HG02884 (cell line): ENCODE data around the gene XYLT1.
"Not testable (repeated sequence)": the region's sequence is repeated elsewhere in the genome, so short reads cannot be mapped to it uniquely, and the experiment has no call there.

ENCODE experiments used
- ATAC-seq: cut with Tn5 transposase; IDR thresholded peaks from one replicate; pipeline ENCODE4 v1.9.1; 2021; ENCODE audit warnings: mild to moderate bottlenecking, moderate library complexity; ENCODE audit not compliant: unreplicated experiment

Gene XYLT1

GRCh38 chr16:17493012-17493411, 22.3 kb upstream of the XYLT1 start:
- no peak for ATAC-seq

- ATAC-seq: no peak
Measured at GRCh38 chr16:17491140-17491662, 20.4 kb upstream of the XYLT1 start.

- no peak for ATAC-seq
Measured at GRCh38 chr16:17488506-17488905, 17.7 kb upstream of the XYLT1 start.

- no peak for ATAC-seq
Measured at GRCh38 chr16:17483351-17483750, 12.6 kb upstream of the XYLT1 start.

GRCh38 chr16:17482341-17482740, 11.6 kb upstream of the XYLT1 start:
- not testable (repeated sequence) for ATAC-seq

GRCh38 chr16:17481736-17482135, 11.0 kb upstream of the XYLT1 start:
- ATAC-seq: no peak

- ATAC-seq: not testable (repeated sequence)
Measured at GRCh38 chr16:17477260-17477545, 6.4 kb upstream of the XYLT1 start.

- no peak for ATAC-seq
Measured at GRCh38 chr16:17476414-17477259, 5.9 kb upstream of the XYLT1 start.

GRCh38 chr16:17475104-17475503, 4.3 kb upstream of the XYLT1 start:
- ATAC-seq: no peak

- ATAC-seq: no peak
Measured at GRCh38 chr16:17474572-17474971, 3.8 kb upstream of the XYLT1 start.

- ATAC-seq: no peak
Measured at GRCh38 chr16:17474037-17474436, 3.3 kb upstream of the XYLT1 start.

- no peak for ATAC-seq
Measured at GRCh38 chr16:17471719-17472461, 1.1 kb upstream of the XYLT1 start.

- no peak for ATAC-seq
Measured at GRCh38 chr16:17470182-17470907, 415 bp downstream of the XYLT1 start.

GRCh38 chr16:17469741-17470181, 999 bp downstream of the XYLT1 start:
- no peak for ATAC-seq

- no peak for ATAC-seq
Measured at GRCh38 chr16:17469011-17469740, 1.6 kb downstream of the XYLT1 start.

- no peak for ATAC-seq
Measured at GRCh38 chr16:17468611-17469010, 2.1 kb downstream of the XYLT1 start.

GRCh38 chr16:17467923-17468540, 2.7 kb downstream of the XYLT1 start:
- no peak for ATAC-seq

- no peak for ATAC-seq
Measured at GRCh38 chr16:17466876-17467275, 3.9 kb downstream of the XYLT1 start.

GRCh38 chr16:17465460-17465859, 5.3 kb downstream of the XYLT1 start:
- ATAC-seq: no peak

- no peak for ATAC-seq
Measured at GRCh38 chr16:17463335-17463734, 7.4 kb downstream of the XYLT1 start.
